HepG2 (cell line): ENCODE results near the gene MTCH2. TPM values are rescaled to one million over a fixed set of nuclear protein-coding genes. Genes with fewer than 3 reads are reported as not detected.

Experiments
- polyA plus RNA-seq, 8 experiments: library from polyadenylated mRNA; depleted of rRNA in 3 of 8; stranded (reverse) in 7 of 8; unstranded in 1 of 8; fragments of >200 nt; fragmentation: Illumina TruSeq in 4 of 8; extraction: Trizol in 4 of 8; gene quantifications; 2 replicates each; pipeline versions ENCODE4 v1.2.1 to v1.2.3, GENCODE V29; 2011 to 2016; ENCODE audit warnings: low read depth in 4 of 8, missing spikeins in 1 of 8, mixed read lengths in 1 of 8; ENCODE audit not compliant: insufficient read depth in 1 of 8
- small RNA-seq, 3 experiments: library from RNA; depleted of rRNA; stranded (forward); fragments of <200 nt; gene quantifications; one replicate each; pipeline ENCODE3, GENCODE V24; 2012; ENCODE audit warnings: low read depth in 2 of 3, low replicate concordance in 1 of 3; ENCODE audit not compliant: insufficient read length in 3 of 3, insufficient read depth in 2 of 3
- total RNA-seq, 5 experiments: library from RNA; depleted of rRNA; stranded (reverse); fragments of >200 nt; fragmentation: Illumina TruSeq; extraction: Trizol; gene quantifications; 2 replicates each; pipeline ENCODE4 v1.2.3, GENCODE V29; 2016; ENCODE audit warnings: low read depth in 1 of 5

Gene MTCH2
- total and polyA plus RNA-seq, 2 of the 13 experiments (the other 11 are each of a cell fraction or from before 2014, with no cell fraction given): 112 to 272 TPM

Small RNA genes within 50 kb of the gene (small RNA-seq; reads per million reads assigned to genes)
- 0 reads per million in 3 experiments for gene RNU5E-10P

Other genes starting within 250 kb of the MTCH2 start
- 7.2 and 15.3 TPM in 2 replicates for gene SLC39A13, start 234.0 kb downstream of the MTCH2 start, total RNA-seq (2016; rRNA removed; fragmentation: Illumina TruSeq; extraction: Trizol)
- gene SLC39A13, start 234.0 kb downstream of the MTCH2 start, polyA plus RNA-seq (2011; rRNA removed): 30.5 and 40.7 TPM in 2 replicates
- gene PSMC3, start 216.1 kb downstream of the MTCH2 start, total RNA-seq (2016; rRNA removed; fragmentation: Illumina TruSeq; extraction: Trizol): 214 and 279 TPM in 2 replicates
- 66.7 and 75.8 TPM in 2 replicates for gene PSMC3, start 216.1 kb downstream of the MTCH2 start, polyA plus RNA-seq (2011; rRNA removed)
- gene RAPSN, start 193.4 kb downstream of the MTCH2 start, total RNA-seq (2016; rRNA removed; fragmentation: Illumina TruSeq; extraction: Trizol): 0.60 and 1.2 TPM in 2 replicates
- 0.15 and 0.40 TPM in 2 replicates for gene RAPSN, start 193.4 kb downstream of the MTCH2 start, polyA plus RNA-seq (2011; rRNA removed)
- gene CELF1, start 89.4 kb downstream of the MTCH2 start, total RNA-seq (2016; rRNA removed; fragmentation: Illumina TruSeq; extraction: Trizol): 80.1 and 93.4 TPM in 2 replicates
- 69.0 and 70.4 TPM in 2 replicates for gene CELF1, start 89.4 kb downstream of the MTCH2 start, polyA plus RNA-seq (2011; rRNA removed)
- 91.5 and 129 TPM in 2 replicates for gene PTPMT1, start 77.0 kb downstream of the MTCH2 start, total RNA-seq (2016; rRNA removed; fragmentation: Illumina TruSeq; extraction: Trizol)
- gene PTPMT1, start 77.0 kb downstream of the MTCH2 start, polyA plus RNA-seq (2011; rRNA removed): 55.6 and 59.4 TPM in 2 replicates
- 12.8 and 16.3 TPM in 2 replicates for gene KBTBD4, start 63.6 kb downstream of the MTCH2 start, total RNA-seq (2016; rRNA removed; fragmentation: Illumina TruSeq; extraction: Trizol)
- 8.5 and 10.4 TPM in 2 replicates for gene KBTBD4, start 63.6 kb downstream of the MTCH2 start, polyA plus RNA-seq (2011; rRNA removed)
- 151 and 177 TPM in 2 replicates for gene NDUFS3, start 63.5 kb downstream of the MTCH2 start, total RNA-seq (2016; rRNA removed; fragmentation: Illumina TruSeq; extraction: Trizol)
- 136 and 184 TPM in 2 replicates for gene NDUFS3, start 63.5 kb downstream of the MTCH2 start, polyA plus RNA-seq (2011; rRNA removed)
- 0.40 and 0.42 TPM in 2 replicates for gene FAM180B, start 55.9 kb downstream of the MTCH2 start, total RNA-seq (2016; rRNA removed; fragmentation: Illumina TruSeq; extraction: Trizol)
- 0.72 and 1.0 TPM in 2 replicates for gene FAM180B, start 55.9 kb downstream of the MTCH2 start, polyA plus RNA-seq (2011; rRNA removed)
- gene C1QTNF4, start 48.1 kb downstream of the MTCH2 start, total RNA-seq (2016; rRNA removed; fragmentation: Illumina TruSeq; extraction: Trizol): not detected in 2 replicates
- gene C1QTNF4, start 48.1 kb downstream of the MTCH2 start, polyA plus RNA-seq (2011; rRNA removed): 0.07 TPM in 1 of 2 replicates, not detected in the other
- 0.67 and 1.6 TPM in 2 replicates for gene AGBL2, start 72.8 kb upstream of the MTCH2 start, total RNA-seq (2016; rRNA removed; fragmentation: Illumina TruSeq; extraction: Trizol)
- 5.7 and 6.7 TPM in 2 replicates for gene AGBL2, start 72.8 kb upstream of the MTCH2 start, polyA plus RNA-seq (2011; rRNA removed)
- 44.4 and 72.1 TPM in 2 replicates for gene FNBP4, start 124.8 kb upstream of the MTCH2 start, total RNA-seq (2016; rRNA removed; fragmentation: Illumina TruSeq; extraction: Trizol)
- 128 and 137 TPM in 2 replicates for gene FNBP4, start 124.8 kb upstream of the MTCH2 start, polyA plus RNA-seq (2011; rRNA removed)
- gene NUP160, start 205.8 kb upstream of the MTCH2 start, total RNA-seq (2016; rRNA removed; fragmentation: Illumina TruSeq; extraction: Trizol): 43.5 and 90.2 TPM in 2 replicates
- gene NUP160, start 205.8 kb upstream of the MTCH2 start, polyA plus RNA-seq (2011; rRNA removed): 24.3 and 28.3 TPM in 2 replicates